ENCODE results near the gene CAPZB. TPM values are rescaled to one million over a fixed set of nuclear protein-coding genes. Genes with fewer than 3 reads are reported as not detected.

The CAPZB gene
- total RNA-seq, 1 experiment from 2014 or later, result 491 TPM

DNA sequence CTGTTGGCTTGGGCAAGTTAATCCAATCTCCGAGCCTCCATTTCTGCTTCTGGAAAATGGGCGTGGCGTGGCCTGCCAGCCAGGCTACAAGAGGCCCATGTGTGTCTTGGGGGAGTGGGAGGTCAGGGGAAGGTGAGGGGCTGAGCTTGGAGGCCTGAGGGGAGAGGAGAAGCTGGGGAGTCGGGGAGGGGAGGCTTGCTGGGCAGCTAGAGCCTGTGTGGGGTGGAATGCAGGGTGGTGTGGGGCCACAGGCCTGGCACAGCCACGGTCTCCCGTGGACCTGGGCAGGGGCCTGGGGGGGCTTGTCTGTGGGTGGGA lies 158.6 kb downstream of the CAPZB start:
- CTCF ChIA-PET, result no interaction called here
- Histone ChIP-seq H3K27me3 (ENCODE audit: control insufficient read depth, insufficient read depth, low read length) (no peaks in the 10 kb centered on the region), H3K4me1 (ENCODE audit: control insufficient read depth, insufficient read depth, low read length) (no peaks in the 10 kb centered on the region; the same call in 1 of the 2 replicates), H3K4me3 (ENCODE audit: low read depth in 2 of 2, low read length in 2 of 2) (no peak overlapping the region), H3K9me3 (ENCODE audit: control insufficient read depth, insufficient read depth, low read depth, low read length) (no peaks in the 10 kb centered on the region), H3K27ac (ENCODE audit: low read length) (no peak overlapping the region), H3K36me3 (ENCODE audit: control insufficient read depth, insufficient read depth, low read length) (no peaks in the 10 kb centered on the region; the same call in 1 of the 2 replicates)
- POLR2A ChIA-PET, result no interaction called here
- intact Hi-C loops (cut with micrococcal nuclease; ENCODE audit: unreplicated experiment) (no loop called here), in situ Hi-C loops (cut with HindIII; ENCODE audit: low pct_unique_long_range_greater_than_20kb, low sequenced_read_pairs) (no loop called here)
- DNase-seq (ENCODE audit: low read depth, low spot score) (no peak), ATAC-seq (no peak)
- TF ChIP-seq, protein P1, sequence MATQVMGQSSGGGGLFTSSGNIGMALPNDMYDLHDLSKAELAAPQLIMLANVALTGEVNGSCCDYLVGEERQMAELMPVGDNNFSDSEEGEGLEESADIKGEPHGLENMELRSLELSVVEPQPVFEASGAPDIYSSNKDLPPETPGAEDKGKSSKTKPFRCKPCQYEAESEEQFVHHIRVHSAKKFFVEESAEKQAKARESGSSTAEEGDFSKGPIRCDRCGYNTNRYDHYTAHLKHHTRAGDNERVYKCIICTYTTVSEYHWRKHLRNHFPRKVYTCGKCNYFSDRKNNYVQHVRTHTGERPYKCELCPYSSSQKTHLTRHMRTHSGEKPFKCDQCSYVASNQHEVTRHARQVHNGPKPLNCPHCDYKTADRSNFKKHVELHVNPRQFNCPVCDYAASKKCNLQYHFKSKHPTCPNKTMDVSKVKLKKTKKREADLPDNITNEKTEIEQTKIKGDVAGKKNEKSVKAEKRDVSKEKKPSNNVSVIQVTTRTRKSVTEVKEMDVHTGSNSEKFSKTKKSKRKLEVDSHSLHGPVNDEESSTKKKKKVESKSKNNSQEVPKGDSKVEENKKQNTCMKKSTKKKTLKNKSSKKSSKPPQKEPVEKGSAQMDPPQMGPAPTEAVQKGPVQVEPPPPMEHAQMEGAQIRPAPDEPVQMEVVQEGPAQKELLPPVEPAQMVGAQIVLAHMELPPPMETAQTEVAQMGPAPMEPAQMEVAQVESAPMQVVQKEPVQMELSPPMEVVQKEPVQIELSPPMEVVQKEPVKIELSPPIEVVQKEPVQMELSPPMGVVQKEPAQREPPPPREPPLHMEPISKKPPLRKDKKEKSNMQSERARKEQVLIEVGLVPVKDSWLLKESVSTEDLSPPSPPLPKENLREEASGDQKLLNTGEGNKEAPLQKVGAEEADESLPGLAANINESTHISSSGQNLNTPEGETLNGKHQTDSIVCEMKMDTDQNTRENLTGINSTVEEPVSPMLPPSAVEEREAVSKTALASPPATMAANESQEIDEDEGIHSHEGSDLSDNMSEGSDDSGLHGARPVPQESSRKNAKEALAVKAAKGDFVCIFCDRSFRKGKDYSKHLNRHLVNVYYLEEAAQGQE (IDR thresholded peaks at IDR 0.05; ENCODE audit: insufficient read depth in 1 of 2, low read depth in 2 of 2, low read length in 1 of 2), result no peak
- TF ChIP-seq, protein P2, sequence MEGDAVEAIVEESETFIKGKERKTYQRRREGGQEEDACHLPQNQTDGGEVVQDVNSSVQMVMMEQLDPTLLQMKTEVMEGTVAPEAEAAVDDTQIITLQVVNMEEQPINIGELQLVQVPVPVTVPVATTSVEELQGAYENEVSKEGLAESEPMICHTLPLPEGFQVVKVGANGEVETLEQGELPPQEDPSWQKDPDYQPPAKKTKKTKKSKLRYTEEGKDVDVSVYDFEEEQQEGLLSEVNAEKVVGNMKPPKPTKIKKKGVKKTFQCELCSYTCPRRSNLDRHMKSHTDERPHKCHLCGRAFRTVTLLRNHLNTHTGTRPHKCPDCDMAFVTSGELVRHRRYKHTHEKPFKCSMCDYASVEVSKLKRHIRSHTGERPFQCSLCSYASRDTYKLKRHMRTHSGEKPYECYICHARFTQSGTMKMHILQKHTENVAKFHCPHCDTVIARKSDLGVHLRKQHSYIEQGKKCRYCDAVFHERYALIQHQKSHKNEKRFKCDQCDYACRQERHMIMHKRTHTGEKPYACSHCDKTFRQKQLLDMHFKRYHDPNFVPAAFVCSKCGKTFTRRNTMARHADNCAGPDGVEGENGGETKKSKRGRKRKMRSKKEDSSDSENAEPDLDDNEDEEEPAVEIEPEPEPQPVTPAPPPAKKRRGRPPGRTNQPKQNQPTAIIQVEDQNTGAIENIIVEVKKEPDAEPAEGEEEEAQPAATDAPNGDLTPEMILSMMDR (IDR thresholded peaks at IDR 0.05), result no peak
- TF ChIP-seq TCF7L2 (IDR thresholded peaks at IDR 0.05; ENCODE audit: low read depth, low read length) (no peak), SIN3A (IDR thresholded peaks at IDR 0.05; ENCODE audit: borderline replicate concordance, insufficient read depth, low read depth, low read length) (no peak), POLR2AphosphoS5 (IDR thresholded peaks at IDR 0.05; ENCODE audit: low read depth, low read length) (no peak)
- BruUV-seq (replicated peaks), result no TSS peak

DNA sequence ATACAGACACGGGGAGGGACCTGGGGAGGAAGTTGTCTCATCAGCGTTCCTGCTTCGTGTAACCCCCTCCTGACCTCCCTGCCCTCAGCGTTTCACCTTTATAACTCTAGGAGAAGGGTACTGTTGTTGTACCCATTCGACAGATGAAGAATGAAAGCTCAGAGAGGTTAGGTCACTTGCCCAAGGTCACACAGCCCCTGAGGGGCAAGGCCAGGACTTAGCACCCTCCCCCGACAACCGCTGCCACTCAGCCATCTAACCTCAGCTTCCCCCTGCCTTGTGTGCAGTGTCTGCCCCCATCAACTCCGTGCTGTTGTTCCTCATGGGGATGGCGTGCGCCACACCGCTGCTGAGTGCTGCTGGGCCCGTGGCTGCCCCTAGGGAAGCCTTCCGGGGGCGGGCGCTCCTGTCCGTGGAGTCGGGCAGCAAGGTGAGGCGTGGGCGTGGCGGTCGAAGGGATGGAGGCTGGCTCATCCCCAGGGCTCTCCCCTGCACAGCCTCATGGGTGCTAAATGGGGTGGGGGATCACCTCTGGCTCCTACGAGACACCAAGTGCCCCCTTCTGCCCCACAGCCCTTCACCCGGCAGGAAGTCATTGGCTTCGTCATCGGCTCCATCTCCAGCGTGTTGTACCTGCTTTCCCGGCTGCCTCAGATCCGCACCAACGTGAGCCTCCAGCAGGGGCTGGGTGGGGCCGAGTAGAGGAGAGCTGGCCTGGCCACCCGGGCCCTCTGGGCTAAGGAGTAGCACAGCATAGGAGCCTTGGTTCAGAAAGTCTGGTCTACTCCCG lies 159.2 kb downstream of the CAPZB start:
- BruUV-seq (replicated peaks), result no TSS peak
- POLR2A ChIA-PET, result no interaction called here
- TF ChIP-seq, protein P2 (IDR thresholded peaks at IDR 0.05), result no peak
- TF ChIP-seq POLR2AphosphoS5 (IDR thresholded peaks at IDR 0.05; ENCODE audit: low read depth, low read length), result no peak
- no peak for TF ChIP-seq TCF7L2 (IDR thresholded peaks at IDR 0.05; ENCODE audit: low read depth, low read length)
- TF ChIP-seq, protein P1 (IDR thresholded peaks at IDR 0.05; ENCODE audit: insufficient read depth in 1 of 2, low read depth in 2 of 2, low read length in 1 of 2), result no peak
- TF ChIP-seq SIN3A (IDR thresholded peaks at IDR 0.05; ENCODE audit: borderline replicate concordance, insufficient read depth, low read depth, low read length), result no peak
- Histone ChIP-seq H3K36me3 (ENCODE audit: control insufficient read depth, insufficient read depth, low read length) (no peaks in the 10 kb centered on the region; the same call in 1 of the 2 replicates), H3K27ac (ENCODE audit: low read length) (no peak overlapping the region), H3K4me3 (ENCODE audit: low read depth in 2 of 2, low read length in 2 of 2) (no peak overlapping the region), H3K9me3 (ENCODE audit: control insufficient read depth, insufficient read depth, low read depth, low read length) (no peaks in the 10 kb centered on the region), H3K27me3 (ENCODE audit: control insufficient read depth, insufficient read depth, low read length) (no peaks in the 10 kb centered on the region), H3K4me1 (ENCODE audit: control insufficient read depth, insufficient read depth, low read length) (no peaks in the 10 kb centered on the region)
- intact Hi-C loops (cut with micrococcal nuclease; ENCODE audit: unreplicated experiment) (no loop called here), in situ Hi-C loops (cut with HindIII; ENCODE audit: low pct_unique_long_range_greater_than_20kb, low sequenced_read_pairs) (no loop called here)
- CTCF ChIA-PET, result interaction anchor here (0.6 to 1.0 kb wide), 2 partner anchors 40 to 336 kb away, joined by 3 read pairs; no protein-coding TSS in a partner anchor
- DNase-seq (ENCODE audit: low read depth, low spot score) (no peak), ATAC-seq (no peak)
